GM19397 (cell line): ENCODE data around the gene NUDT14.

Experiments
- ATAC-seq: cut with Tn5 transposase; IDR thresholded peaks from one replicate; pipeline ENCODE4 v1.9.1; 2021; ENCODE audit warnings: mild to moderate bottlenecking, moderate library complexity; ENCODE audit not compliant: unreplicated experiment

Gene NUDT14

GRCh38 chr14:105178069-105178867 lies 2.8 kb downstream of the NUDT14 start:
- ATAC-seq: no peak

GRCh38 chr14:105177082-105177481 lies 4.0 kb downstream of the NUDT14 start:
- ATAC-seq: no peak

GRCh38 chr14:105176513-105176912 lies 4.6 kb downstream of the NUDT14 start:
- no peak for ATAC-seq

GRCh38 chr14:105173901-105174894 lies 6.9 kb downstream of the NUDT14 start:
- ATAC-seq: no peak

- no peak for ATAC-seq
These were observed 8.0 kb downstream of the NUDT14 start for GRCh38 chr14:105173145-105173544.

GRCh38 chr14:105172476-105172875 lies 8.6 kb downstream of the NUDT14 start:
- ATAC-seq: no peak

- no peak for ATAC-seq
These were observed 10.0 kb downstream of the NUDT14 start for GRCh38 chr14:105171004-105171673.

- no peak for ATAC-seq
These were observed 11.1 kb downstream of the NUDT14 start for GRCh38 chr14:105169776-105170655.

- no peak for ATAC-seq
These were observed 12.1 kb downstream of the NUDT14 start for GRCh38 chr14:105168979-105169507.

GRCh38 chr14:105168496-105168978 lies 12.6 kb downstream of the NUDT14 start, which contains the start of gene JAG2:
TSS of gene JAG2 (minus strand) at chr14:105168776. CDS start at chr14:105168420, 356 bp downstream.
- no peak for ATAC-seq

GRCh38 chr14:105168093-105168420 lies 13.1 kb downstream of the NUDT14 start:
- no peak for ATAC-seq

GRCh38 chr14:105167303-105168092 lies 13.6 kb downstream of the NUDT14 start:
- ATAC-seq: no peak

- ATAC-seq: no peak
These were observed 14.4 kb downstream of the NUDT14 start for GRCh38 chr14:105166571-105167302.

- no peak for ATAC-seq
These were observed 15.2 kb downstream of the NUDT14 start for GRCh38 chr14:105165761-105166485.

GRCh38 chr14:105165134-105165704 lies 15.9 kb downstream of the NUDT14 start:
- no peak for ATAC-seq

GRCh38 chr14:105163040-105163742 lies 17.9 kb downstream of the NUDT14 start:
- ATAC-seq: no peak

GRCh38 chr14:105162669-105162979 lies 18.5 kb downstream of the NUDT14 start:
- no peak for ATAC-seq
